GM19238 (cell line): ENCODE results near the gene SLC15A2.
"Not testable (repeated sequence)": the region's sequence is repeated elsewhere in the genome, so short reads cannot be mapped to it uniquely, and the experiment has no call there.

ENCODE experiments used
- DNase-seq: peaks from one replicate; pipeline ENCODE4 v3.0.0; 2011; ENCODE audit warnings: low spot score; ENCODE audit not compliant: insufficient read length

SLC15A2 gene

DNA sequence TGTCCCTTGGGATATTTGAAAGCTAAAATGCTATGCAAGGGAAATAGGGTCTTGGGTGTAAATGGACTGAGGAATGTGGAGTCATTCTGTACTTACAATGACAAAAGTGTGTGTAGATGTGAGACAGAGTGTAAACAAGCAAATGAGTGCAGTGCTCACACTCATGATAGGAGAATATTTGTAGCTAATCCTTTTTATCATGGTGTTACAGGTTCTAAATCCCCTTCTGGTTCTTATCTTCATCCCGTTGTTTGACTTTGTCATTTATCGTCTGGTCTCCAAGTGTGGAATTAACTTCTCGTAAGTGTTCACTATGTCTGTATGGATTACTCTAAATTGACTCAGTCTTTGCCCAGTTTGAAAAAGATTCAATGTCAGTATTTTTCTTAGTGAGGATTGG lies 30.5 kb downstream of the SLC15A2 start:
- DNase-seq, result no peak

DNA sequence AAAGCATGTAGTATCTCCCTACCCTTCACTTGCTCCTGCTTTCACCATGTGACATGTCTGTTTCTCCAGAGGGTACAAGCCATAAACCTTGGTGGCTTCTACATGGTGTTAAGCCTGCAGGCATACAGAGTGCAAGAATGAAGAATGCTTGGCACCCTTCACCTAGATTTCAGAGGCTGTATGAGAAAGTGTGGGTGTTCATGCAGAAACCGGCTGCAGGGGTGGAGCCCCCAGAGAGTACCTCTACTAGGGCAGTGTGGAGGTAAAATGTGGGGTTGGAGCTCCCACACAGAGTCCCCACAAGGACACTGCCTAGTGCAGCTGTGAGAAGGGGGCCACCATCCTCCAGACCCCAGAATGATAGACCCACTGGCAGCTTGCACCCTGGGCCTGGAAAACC lies 32.2 kb downstream of the SLC15A2 start:
- no peak for DNase-seq

DNA sequence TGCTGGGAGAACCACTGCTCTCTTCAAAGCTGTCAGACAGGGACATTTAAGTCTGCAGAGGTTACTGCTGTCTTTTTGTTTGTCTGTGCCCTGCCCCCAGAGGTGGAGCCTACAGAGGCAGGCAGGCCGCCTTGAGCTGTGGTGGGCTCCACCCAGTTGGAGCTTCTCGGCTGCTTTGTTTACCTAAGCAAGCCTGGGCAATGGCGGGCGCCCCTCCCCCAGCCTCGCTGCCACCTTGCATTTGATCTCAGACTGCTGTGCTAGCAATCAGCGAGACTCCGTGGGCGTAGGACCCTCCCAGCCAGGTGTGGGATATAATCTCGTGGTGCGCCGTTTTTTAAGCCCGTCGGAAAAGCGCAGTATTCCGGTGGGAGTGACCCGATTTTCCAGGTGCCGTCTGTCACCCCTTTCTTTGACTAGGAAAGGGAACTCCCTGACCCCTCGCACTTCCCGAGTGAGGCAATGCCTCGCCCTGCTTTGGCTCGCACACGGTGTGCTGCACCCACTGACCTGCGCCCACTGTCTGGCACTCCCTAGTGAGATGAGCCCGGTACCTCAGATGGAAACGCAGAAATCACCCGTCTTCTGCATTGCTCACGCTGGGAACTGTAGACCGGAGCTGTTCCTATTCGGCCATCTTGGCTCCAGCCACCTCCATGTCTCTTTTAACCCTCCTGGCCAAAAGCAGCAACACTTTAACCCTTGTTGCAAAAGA lies 44.1 kb downstream of the SLC15A2 start:
- not testable (repeated sequence) for DNase-seq

DNA sequence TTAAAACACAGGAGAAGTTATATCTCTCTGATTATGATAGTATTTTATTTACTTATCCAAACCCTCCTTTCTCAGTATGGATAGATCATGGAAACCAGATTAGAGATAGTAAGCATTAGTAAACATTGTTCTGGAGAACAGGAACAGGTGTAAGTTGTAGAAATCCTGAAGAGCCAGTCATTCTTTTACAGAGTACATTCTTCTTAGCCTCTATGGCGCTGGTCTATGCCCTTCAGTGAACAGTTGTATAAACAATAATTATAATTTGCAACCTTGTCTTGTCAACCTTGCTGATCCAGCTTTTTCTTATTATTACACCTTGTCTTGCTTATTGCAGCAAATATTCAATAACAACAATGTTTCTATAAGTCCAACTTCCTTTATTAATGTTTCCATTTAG lies 47.4 kb downstream of the SLC15A2 start:
- DNase-seq, result no peak

DNA sequence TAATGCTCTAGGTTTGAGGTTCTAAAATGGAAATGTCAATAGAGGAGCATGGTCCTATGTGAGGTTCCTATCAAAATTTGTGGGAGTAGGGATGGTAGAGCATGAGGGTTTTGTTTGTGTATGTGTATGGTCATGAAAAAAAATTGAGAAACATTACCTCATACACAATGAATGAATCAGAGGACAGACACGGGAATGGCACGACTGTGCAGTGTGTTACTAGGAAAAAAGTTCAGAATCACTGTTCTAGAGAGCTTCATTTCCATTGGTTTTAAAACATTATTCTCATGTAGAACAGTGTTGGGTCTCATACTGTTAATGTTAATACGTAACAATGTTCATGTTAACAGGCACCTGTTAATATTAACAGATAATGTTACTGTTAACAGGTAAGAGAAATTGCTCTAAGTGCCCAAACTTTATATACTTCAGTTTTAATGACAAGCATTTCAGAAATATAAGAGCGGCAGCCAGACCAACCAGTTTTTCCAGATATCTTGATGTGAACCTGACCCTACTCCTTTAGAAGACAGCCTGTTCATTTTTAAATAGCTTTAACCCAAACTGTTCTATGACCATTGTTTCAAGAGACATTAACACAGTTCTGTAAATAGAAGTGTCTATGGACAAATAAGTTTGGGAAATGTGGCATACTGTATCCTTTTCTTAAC lies 48.0 kb downstream of the SLC15A2 start:
- DNase-seq, result no peak

DNA sequence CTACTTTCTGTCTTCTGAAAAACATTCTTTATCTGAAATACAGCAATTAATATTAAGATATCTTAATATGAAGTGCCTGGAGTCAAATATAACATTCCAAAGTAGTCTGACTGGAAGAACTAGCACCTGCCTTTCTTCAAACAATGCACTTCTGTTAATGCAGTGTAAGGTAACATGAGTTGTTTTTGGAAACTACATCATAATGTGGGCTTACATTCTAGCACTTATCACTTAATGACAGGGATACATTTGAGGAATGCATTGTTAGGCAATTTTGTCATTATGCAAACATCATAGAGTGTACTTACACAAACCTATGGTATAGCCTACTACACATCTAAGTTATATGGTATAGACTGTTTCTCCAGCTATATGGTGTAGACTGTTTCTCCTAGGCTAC lies 49.2 kb downstream of the SLC15A2 start:
- no peak for DNase-seq

DNA sequence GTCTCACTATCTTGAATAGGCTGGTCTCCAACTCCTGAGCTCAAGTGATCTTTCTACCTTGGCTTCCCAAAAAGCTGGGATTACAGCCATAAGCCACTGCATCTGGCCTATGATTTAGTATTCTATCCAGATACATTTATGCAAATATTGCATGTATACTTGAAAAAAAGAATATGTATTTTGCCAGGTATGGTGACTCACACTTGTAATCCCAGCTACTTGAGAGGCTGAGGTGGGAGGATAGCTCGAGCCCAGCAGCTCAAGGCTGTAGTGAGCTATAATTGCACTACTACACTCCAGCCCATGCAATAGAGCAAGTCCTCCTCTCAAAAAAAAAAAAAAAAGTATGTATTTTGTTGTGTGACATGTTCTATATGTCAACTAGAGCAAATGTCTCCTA lies 54.4 kb downstream of the SLC15A2 start:
- DNase-seq, result no peak

DNA sequence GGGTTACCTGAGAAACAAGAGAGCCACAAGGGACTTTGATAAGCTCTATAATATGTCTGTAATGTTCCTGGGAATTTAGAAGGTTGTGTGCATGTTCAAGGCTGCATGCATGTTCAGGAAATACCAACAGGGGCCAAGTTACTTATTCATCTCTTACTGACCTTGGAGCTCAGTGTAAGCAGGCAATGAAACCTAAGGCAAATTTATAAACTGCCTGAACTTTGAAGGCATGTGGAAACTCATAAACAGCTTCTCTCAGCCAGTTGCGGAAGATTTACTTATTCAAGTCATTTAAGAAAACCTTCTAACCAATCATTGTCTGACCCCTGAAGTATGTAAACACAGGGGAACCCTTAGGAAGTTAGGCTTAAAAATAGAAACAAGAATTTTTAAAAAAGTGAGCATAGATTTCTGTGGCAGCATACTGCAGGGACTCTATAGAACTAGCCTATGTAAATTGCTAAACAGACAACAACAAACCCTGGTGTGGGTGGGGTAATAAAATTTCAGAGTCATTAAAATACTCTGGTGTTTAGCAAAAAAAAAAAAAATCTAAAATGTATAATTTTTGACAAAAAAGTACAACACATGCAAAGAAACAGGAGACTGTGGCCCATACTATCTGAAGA lies 57.2 kb downstream of the SLC15A2 start:
- DNase-seq, result no peak

DNA sequence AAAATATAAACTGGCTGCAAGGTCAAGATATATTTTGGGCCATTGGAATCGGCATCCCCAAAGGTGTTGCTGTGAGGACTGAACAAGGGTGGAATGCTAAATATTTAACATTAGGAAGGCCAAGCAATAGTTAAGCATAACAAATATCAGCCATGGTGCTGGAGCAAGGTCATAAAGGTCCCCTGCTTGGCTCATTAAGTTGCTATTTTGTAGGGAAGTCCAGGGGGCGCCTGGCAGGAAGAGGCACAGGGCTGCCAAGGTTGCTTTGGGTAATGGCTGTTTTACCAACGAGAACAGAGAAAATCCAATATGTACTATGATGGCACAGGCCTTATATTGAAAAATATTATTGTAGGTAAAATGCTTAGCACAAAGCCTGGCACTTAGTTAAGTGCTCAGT lies 62.2 kb downstream of the SLC15A2 start:
- DNase-seq, result no peak

DNA sequence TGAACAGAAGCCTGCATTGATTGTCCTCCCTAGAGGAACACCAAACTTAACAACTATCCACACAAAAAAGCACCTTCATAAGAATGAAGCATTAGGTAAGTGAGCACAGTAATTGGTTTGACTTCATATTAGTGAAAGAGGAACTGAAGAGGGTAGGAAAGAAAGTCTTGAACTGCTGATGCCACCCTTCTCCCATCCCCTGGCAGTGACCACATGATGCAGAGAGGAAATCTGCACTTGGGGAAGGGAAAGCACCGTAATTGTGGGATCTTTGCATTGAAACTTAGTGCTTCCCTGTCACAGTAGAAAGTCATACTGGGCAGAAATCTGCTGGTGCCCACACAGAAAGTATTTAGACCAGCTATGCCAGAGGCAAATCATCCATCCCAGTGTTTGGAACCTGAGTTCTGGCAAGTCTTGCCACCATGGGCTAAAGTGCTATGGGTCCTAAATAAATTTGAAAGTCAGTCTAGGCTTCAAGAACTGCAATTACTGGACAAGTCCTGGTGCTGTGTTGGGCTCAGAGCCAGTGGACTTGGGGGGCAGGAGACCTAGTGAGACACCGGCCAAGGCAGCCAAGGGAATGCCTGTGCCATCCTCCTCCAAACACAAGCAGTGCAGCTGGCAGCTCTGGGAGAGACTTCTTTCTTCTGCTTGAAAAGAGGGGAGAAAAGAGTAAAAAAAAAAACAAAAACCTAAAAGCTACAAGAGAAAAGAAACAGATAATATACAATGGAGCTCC lies 63.6 kb downstream of the SLC15A2 start:
- DNase-seq, result no peak

DNA sequence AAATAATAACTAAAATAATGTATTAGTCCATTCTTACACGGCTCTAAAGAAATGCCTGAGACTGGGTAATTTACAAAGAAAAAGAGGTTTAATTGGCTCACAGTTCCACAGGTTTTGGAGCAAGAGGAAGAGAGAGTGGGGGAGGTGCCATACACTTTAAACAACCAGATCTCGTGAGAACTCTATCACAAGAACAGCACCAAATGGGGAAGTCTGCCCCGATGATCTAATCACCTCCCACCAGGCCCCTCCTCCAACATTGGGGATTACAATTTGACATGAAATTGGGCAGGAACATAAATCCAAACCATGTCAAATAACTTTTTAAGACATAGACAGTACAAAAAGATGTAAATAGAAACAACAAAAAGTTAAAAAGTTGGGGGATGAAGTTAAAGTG lies 64.6 kb downstream of the SLC15A2 start:
- DNase-seq, result no peak

DNA sequence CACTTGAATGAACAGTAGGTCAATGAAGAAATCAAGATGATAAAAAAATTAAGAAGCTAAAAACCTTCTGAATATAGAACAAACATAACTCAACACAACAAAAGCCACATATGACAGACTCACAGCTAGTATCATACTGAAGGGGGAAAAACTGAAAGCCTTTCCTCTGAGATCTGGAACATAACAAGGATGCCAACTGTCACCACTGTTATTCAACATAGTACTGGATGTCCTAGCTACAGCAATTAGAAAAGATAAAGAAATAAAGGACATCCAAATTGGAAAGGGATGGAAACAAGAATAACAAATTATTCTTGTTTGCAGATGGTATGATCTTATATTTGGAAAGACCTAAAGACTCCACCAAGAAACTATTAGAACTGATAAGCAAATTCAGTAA lies 67.1 kb downstream of the SLC15A2 start:
- no peak for DNase-seq

DNA sequence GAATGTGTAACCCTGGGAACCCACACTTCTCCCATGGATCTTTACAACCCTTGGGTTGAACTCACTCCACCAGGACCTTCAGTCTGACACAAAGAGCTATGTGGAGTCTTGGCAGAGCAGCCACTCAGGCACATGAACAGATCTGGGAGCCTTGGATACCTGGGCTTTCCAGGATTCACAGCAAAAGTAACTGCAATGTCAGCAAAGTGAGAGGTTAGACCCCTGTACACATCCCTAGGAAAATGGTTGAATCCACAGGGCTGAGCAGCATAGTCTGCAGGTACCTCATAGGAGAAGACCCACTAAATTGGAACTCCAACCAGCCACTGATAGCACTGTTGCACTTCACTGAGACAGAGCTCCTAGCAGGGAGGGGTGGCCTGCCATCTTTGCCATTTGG lies 68.2 kb downstream of the SLC15A2 start:
- no peak for DNase-seq

DNA sequence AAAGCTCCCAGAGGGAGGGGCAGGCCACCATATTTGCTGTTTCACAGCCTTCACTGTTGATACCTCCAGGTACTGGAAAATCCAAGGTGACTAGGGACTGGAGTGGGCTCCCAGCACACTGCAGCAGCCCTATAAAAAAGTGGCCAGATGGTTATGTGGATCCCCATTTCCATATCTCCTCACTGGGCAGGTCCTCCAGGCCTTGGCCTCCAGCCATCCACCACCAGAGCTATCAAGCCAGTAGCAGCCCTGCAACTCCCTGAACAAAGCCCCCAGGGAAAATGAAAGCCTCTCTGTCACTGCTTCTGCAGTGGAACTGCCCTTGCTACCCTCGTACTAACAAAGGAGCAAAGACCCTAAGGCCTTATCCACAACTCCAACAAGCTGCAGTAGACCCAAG lies 69.4 kb downstream of the SLC15A2 start:
- no peak for DNase-seq

DNA sequence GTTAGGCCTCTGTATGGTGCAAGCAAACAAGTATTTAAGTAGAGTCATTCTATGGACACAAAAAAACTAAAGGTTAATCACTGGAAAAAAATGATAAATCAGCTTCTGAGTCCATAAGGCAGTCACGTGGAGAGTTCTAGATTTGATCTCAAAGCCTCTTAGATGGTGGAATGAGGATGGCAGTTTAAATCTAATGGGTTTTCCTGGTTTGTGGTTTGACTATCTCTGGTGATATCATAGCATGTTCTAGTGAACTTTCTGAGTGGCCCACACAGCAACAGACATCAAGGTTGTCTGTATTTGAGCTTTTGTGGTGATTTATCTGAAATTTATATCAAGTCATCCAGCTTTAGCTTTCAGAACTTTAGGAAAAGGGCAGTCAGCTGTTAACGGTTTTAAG lies 75.4 kb downstream of the SLC15A2 start:
- DNase-seq, result no peak

DNA sequence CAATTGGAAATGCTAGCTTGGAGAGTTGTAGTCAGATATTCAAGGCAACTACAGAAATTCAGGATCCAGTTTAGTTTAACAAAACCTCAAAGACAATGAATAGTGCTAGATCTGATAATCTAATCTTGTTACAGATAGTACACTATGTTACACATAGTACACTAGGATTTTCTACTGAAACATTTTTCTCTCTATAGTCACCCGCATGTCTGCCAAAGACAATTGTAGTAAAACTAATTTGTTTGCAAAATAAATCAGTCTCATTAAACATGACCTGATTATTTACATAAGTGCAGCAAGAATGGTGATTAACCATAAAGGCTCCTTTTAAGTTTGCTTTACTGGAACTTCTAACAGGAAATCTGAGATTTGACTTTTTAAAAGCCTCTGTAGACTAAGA lies 75.8 kb downstream of the SLC15A2 start:
- DNase-seq, result no peak

DNA sequence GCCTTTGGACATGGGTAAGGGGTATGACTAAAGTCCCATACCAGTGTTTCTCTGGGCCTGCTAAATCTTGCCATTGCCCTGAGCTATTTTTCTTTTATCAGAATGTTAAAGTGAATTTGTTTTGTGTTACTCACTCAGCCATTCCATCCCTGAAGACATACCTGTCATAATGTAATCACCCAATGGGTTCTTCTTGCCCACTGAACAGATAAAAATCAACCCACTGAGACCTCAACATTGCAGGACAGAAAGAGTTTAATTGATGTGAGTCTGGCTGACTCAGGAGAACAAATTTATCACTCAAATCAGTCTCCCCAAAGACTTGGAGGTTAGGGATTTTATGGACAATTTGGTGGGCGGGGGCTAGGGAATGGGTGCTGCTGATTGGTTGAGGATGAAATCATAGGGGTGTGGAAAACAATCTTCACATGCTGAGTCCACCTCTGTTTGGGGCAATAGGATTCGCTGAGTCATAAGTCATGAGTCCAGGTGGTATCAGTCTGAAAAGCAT lies 80.5 kb downstream of the SLC15A2 start:
- no peak for DNase-seq

DNA sequence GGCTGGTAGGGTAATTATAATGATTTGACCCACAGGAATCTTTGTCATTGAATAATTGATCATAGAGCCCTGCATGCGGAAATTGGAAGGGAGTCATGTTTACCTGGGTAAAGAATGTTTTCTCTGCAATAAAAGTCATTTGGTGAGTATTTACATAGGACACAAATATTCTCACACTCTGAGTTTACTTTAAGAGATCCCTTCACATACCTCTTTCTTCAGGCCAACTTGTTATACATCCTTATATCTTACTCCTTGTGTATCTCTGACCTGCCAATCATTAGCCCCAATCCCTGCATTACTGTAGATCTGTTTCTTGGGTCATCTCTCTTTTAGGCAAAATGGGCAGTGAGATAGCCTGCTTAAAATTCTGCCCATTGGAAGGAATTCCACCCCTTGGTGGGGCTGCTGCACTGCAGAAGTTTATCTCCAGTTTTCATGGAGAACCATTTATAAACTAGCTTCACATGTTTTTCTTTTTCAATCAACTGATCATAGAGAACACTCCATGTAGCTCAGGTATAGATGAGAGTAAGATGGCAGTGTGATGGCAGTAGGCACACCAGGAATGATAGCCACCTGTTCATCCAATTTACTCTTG lies 81.6 kb downstream of the SLC15A2 start:
- DNase-seq, result no peak

DNA sequence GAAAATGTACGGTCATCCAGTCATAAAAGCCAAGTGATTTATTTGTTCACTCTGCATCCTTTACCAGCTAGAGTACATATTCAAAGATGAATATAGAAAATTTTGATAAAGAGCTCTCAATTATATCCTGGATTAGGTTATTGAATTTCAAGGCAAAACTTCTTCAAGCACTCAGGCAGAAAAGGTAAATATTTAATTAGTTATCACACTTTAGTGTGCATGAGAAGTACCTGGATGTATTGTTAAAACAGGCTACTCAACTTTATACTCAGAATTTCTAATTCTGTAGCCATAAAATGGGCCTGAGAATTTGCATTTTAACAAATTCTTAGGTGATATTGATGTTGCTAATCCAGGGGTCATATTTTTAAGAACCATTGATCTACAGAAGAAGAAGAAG lies 82.5 kb downstream of the SLC15A2 start:
- DNase-seq, result no peak

DNA sequence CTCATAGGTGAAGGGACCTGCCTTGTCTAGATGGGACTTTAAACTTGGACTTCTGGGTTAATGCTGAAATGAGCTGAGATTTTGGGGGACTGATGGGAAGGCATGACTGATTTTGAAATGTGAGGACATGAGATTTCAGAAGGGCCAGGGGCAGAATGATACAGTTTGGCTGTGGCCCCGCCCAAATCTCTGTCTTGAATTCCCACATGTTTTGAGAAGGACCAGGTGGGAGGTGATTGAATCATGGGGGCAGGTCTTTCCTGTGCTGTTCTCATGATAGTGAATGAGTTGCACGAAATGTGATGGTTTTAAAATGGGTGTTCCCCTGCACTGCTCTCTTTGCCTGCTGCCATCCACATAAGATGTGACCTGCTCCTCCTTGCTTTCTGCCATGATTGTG lies 85.0 kb downstream of the SLC15A2 start:
- no peak for DNase-seq

DNA sequence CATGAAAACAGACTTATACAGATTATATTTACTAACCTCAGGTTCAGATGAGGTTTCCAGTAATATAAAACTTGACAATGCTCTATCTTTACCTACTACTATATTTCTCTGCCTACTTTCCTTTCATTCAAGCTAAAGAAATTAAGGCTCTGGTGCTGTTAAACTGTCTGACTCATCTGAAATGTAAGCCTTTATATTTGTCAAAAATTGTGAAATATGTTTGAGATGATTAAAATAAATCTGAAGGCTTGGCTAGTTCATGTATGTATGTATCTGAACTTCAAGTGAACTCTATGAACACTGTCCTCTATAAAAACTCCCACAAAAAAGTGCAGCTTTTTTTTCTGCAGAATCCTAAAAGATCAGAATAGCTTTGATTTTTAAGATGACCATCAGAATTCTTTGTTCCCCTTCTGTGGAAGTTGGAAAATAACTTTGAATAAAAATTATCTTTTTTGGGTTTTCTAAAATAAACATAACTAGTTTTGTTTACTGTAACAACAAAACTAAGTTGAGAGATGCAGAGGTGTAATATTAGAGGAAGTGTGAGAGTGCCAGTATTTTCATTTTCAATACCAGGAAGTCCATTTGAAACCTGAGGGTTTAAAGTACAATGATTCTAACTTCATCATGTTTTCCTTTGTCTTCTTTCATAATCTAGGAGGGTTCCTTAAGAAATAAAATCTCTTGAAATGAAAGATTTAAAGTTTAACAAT lies 85.7 kb downstream of the SLC15A2 start:
- no peak for DNase-seq
